ENCODE data around the gene PRRT1.

The PRRT1 gene

GRCh38 chr6:32109765-32110160 is 42.0 kb downstream of the PRRT1 start:
- Histone ChIP-seq H3K4me3 (ENCODE audit: low read depth in 1 of 2, low read length in 1 of 2) (no peak overlapping the region), H3K9me3 (no peaks in the 10 kb centered on the region), H3K27ac (no peak overlapping the region), H3K36me3 (peaks cover 43% of the 10 kb centered on the region), H3K27me3 (peaks cover 48% of the 10 kb centered on the region), H3K4me1 (ENCODE audit: control insufficient read depth in 1 of 2, insufficient read depth in 1 of 2, low read depth in 1 of 2, low read length in 1 of 2) (no peaks in the 10 kb centered on the region)
- TF ChIP-seq CTCF (IDR thresholded peaks at IDR 0.05) = no peak

- H3K4me3 ChIP-seq (ENCODE audit: low read depth in 1 of 2, low read length in 1 of 2) = no peak within 1 kb of the TSS
Measured at GRCh38 chr6:32109114-32109764, 42.5 kb downstream of the PRRT1 start, which contains the start of gene TNXB. TNXB (minus strand) TSS chr6:32109338; CDS start chr6:32098198, 11,140 bp downstream.

GRCh38 chr6:32108727-32109113 is 43.0 kb downstream of the PRRT1 start:
- Histone ChIP-seq H3K4me3 (ENCODE audit: low read depth in 1 of 2, low read length in 1 of 2) (no peak overlapping the region), H3K27ac (no peak overlapping the region), H3K36me3 (peaks cover 32% of the 10 kb centered on the region), H3K9me3 (no peaks in the 10 kb centered on the region), H3K4me1 (ENCODE audit: control insufficient read depth in 1 of 2, insufficient read depth in 1 of 2, low read depth in 1 of 2, low read length in 1 of 2) (no peaks in the 10 kb centered on the region), H3K27me3 (peaks cover 56% of the 10 kb centered on the region)
- TF ChIP-seq CTCF (IDR thresholded peaks at IDR 0.05) = no peak

More at GRCh38 chr6:32109114-32109764, 42.5 kb downstream of the PRRT1 start, which contains the start of gene TNXB:
- H3K36me3 ChIP-seq = peaks cover 38% of the 10 kb centered on the region
- no peaks in the 10 kb centered on the region for H3K4me1 ChIP-seq (ENCODE audit: control insufficient read depth in 1 of 2, insufficient read depth in 1 of 2, low read depth in 1 of 2, low read length in 1 of 2)
- TF ChIP-seq CTCF (IDR thresholded peaks at IDR 0.05) = no peak
- no peaks in the 10 kb centered on the region for H3K9me3 ChIP-seq
- H3K27ac ChIP-seq = no peak within 1 kb of the TSS
- H3K27me3 ChIP-seq = peaks cover 52% of the 10 kb centered on the region

GRCh38 chr6:32108094-32108627 is 43.6 kb downstream of the PRRT1 start:
- no peak for TF ChIP-seq CTCF (IDR thresholded peaks at IDR 0.05)
- Histone ChIP-seq H3K9me3 (no peaks in the 10 kb centered on the region), H3K27ac (no peak overlapping the region), H3K27me3 (peaks cover 56% of the 10 kb centered on the region), H3K36me3 (peaks cover 27% of the 10 kb centered on the region), H3K4me3 (ENCODE audit: low read depth in 1 of 2, low read length in 1 of 2) (no peak overlapping the region), H3K4me1 (ENCODE audit: control insufficient read depth in 1 of 2, insufficient read depth in 1 of 2, low read depth in 1 of 2, low read length in 1 of 2) (no peaks in the 10 kb centered on the region)

GRCh38 chr6:32107406-32107805 is 44.3 kb downstream of the PRRT1 start:
- peaks cover 21% of the 10 kb centered on the region for H3K36me3 ChIP-seq
- no peak overlapping the region for H3K4me3 ChIP-seq (ENCODE audit: low read depth in 1 of 2, low read length in 1 of 2)
- no peak for TF ChIP-seq CTCF (IDR thresholded peaks at IDR 0.05)
- H3K27ac ChIP-seq = no peak overlapping the region
- peaks cover 56% of the 10 kb centered on the region for H3K27me3 ChIP-seq
- H3K9me3 ChIP-seq = no peaks in the 10 kb centered on the region
- H3K4me1 ChIP-seq (ENCODE audit: control insufficient read depth in 1 of 2, insufficient read depth in 1 of 2, low read depth in 1 of 2, low read length in 1 of 2) = no peaks in the 10 kb centered on the region
